Activated T-cell treated with anti-CD3 and anti-CD28 coated beads, Interleukin-2, amount 50 U/mL, for 4 hours (primary cell): ENCODE measurements around the gene TAPBPL. TPM values are rescaled to one million over a fixed set of nuclear protein-coding genes. Genes with fewer than 3 reads are reported as not detected.
A peak's percentile ranks its signal among the peaks of the same experiment; 100 is the strongest.
"Not testable (repeated sequence)": the region's sequence is repeated elsewhere in the genome, so short reads cannot be mapped to it uniquely, and the experiment has no call there.

Source experiments
- ATAC-seq, 2 donors: fragments of 200-7000 bp; cut with Tn5 transposase; one replicate each; pipeline ENCODE4 v1.10.0; 2021
- DNase-seq: peaks from one replicate; pipeline ENCODE4 v3.0.0-alpha.2; 2020
- H3K27me3 Mint-ChIP-seq: one replicate; pipeline ENCODE4 v1.8.0; 2021; ENCODE audit warnings: low read depth, mixed read lengths
- H3K36me3 Mint-ChIP-seq: one replicate; pipeline ENCODE4 v1.8.0; 2022; ENCODE audit warnings: mixed read lengths; ENCODE audit not compliant: insufficient read depth
- H3K4me1 Mint-ChIP-seq: one replicate; pipeline ENCODE4 v1.8.0; 2021; ENCODE audit warnings: low read depth, mixed read lengths
- H3K4me3 Mint-ChIP-seq: one replicate; pipeline ENCODE4 v1.8.0; 2021; ENCODE audit warnings: mild to moderate bottlenecking, moderate library complexity, mixed read lengths
- H3K9me3 Mint-ChIP-seq: one replicate; pipeline ENCODE4 v1.8.0; 2021; ENCODE audit warnings: mixed read lengths
- total RNA-seq, 3 donors: library from RNA; stranded (reverse); gene quantifications; one replicate each; pipeline ENCODE4 v1.2.1, GENCODE V29; 2021

The TAPBPL gene
- 10 to 100 TPM; 24.4 to 36.6 (median 30.0) TPM for total RNA-seq

GRCh38 chr12:6451348-6452244 is at the start of gene TAPBPL:
TAPBPL (plus strand) TSS chr12:6452042; CDS start chr12:6452249, 207 bp downstream.
- Mint-ChIP-seq H3K4me1 (peaks cover 71% of the 10 kb centered on the region), H3K9me3 (no peaks in the 10 kb centered on the region), H3K36me3 (peaks cover 19% of the 10 kb centered on the region), H3K4me3 (peak within 1 kb of the TSS; percentile 100), H3K27me3 (no peaks in the 10 kb centered on the region)
- peak; percentile 87 to 90 for ATAC-seq
- peak; percentile 72 for DNase-seq

- Mint-ChIP-seq H3K4me3 (no peak overlapping the region), H3K36me3 (no peaks in the 10 kb centered on the region), H3K4me1 (no peaks in the 10 kb centered on the region), H3K27me3 (peaks cover 3% of the 10 kb centered on the region), H3K9me3 (no peaks in the 10 kb centered on the region)
- ATAC-seq (no peak), DNase-seq (no peak)
Measured at GRCh38 chr12:6404390-6404789, 47.5 kb upstream of the TAPBPL start.

DNA sequence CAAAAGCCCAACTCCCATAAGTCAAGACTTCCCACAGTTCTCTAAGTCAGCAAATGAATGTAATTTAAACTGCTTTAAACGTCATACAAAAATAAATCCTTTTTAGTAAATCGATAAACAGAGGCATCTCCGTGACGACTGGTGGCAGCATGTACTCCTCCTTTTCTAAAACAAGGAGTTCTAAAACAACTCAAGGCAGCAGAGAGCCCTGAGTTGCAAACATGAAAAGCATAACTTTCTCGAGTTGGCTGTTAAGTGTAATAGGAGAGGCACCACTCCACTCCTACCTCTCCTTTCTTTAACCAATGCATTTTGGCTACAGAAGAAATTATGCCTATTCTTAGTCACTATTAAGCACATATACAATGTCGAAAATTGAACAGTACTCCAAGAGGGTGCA is 45.9 kb upstream of the TAPBPL start:
- ATAC-seq (no peak), DNase-seq (no peak)
- Mint-ChIP-seq H3K4me1 (no peaks in the 10 kb centered on the region), H3K9me3 (no peaks in the 10 kb centered on the region), H3K36me3 (no peaks in the 10 kb centered on the region), H3K4me3 (no peak overlapping the region), H3K27me3 (peaks cover 3% of the 10 kb centered on the region)

- H3K36me3 Mint-ChIP-seq, result no peaks in the 10 kb centered on the region
- no peak overlapping the region for H3K4me3 Mint-ChIP-seq
- peaks cover 3% of the 10 kb centered on the region for H3K27me3 Mint-ChIP-seq
- no peaks in the 10 kb centered on the region for H3K9me3 Mint-ChIP-seq
- DNase-seq, result no peak
- no peak for ATAC-seq
- H3K4me1 Mint-ChIP-seq, result no peaks in the 10 kb centered on the region
Measured at GRCh38 chr12:6407236-6407954, 44.4 kb upstream of the TAPBPL start.

DNA sequence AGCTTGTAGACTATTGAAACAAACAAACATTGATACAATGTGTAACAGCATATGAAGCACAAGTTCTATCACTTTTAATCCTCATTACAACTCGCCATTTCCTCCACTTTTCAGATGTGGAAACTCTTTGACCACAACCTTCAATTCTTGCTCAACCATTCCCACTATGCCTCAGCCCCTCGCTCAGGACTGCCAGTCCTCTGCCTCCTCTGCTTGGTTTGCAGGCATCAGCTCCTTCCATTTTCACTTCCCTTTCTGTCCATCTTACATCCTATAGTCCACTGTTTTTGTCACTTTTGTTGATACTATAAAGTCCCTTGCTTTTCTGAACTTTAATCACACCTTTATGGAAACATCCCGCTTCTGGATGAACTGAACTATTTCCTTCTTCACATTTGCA is 35.2 kb upstream of the TAPBPL start:
- no peaks in the 10 kb centered on the region for H3K9me3 Mint-ChIP-seq
- no peaks in the 10 kb centered on the region for H3K36me3 Mint-ChIP-seq
- H3K27me3 Mint-ChIP-seq, result no peaks in the 10 kb centered on the region
- H3K4me1 Mint-ChIP-seq, result peaks cover 5% of the 10 kb centered on the region
- ATAC-seq (no peak), DNase-seq (no peak)
- H3K4me3 Mint-ChIP-seq, result no peak overlapping the region

GRCh38 chr12:6418796-6419195 is 33.0 kb upstream of the TAPBPL start:
- no peaks in the 10 kb centered on the region for H3K9me3 Mint-ChIP-seq

DNA sequence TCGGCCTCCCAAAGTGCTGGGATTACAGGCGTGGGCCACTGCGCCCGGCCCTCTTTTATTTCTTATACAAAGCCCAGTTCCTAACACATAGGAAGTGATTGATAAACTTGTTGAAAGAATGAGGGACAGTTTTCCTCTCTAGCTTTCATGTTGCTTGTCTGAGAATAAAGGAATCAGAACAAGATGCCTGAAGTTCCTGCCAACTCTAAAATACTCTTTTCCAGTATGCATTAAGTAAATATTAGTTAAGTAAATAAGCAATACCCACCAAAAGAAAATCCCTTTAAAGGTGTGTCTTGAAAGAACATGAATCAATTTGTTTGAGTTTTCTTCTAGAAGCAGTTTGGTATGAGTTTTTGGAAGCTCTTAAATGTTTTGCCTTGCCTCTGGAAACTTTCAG is 31.5 kb upstream of the TAPBPL start:
- Mint-ChIP-seq H3K4me1 (peaks cover 22% of the 10 kb centered on the region), H3K9me3 (no peaks in the 10 kb centered on the region), H3K27me3 (no peaks in the 10 kb centered on the region), H3K4me3 (no peak overlapping the region), H3K36me3 (no peaks in the 10 kb centered on the region)
- no peak for ATAC-seq
- no peak for DNase-seq

More at GRCh38 chr12:6418796-6419195, 33.0 kb upstream of the TAPBPL start:
- DNase-seq (no peak), ATAC-seq (no peak)
- Mint-ChIP-seq H3K27me3 (no peaks in the 10 kb centered on the region), H3K4me3 (no peak overlapping the region), H3K4me1 (peaks cover 12% of the 10 kb centered on the region), H3K36me3 (no peaks in the 10 kb centered on the region)

GRCh38 chr12:6423267-6424007 is 28.4 kb upstream of the TAPBPL start:
- peak; percentile 63 to 69 for ATAC-seq

DNA sequence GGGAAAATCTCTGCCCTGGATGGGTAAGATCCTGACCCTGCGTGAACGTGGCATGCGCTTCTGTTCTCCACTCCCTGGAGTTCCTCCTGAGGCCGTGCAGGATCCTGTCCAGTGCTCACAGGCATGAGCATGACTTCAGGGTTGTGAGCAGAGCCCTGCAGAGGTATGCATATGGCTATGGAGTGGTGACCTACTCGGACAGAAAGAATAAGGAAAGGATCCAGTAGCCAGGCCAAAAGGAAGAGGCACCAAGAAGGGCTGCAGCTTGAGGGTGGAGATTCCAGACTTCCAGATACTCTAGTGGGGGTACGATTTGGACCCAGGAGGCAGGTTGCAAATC is 27.9 kb upstream of the TAPBPL start:
- H3K36me3 Mint-ChIP-seq, result no peaks in the 10 kb centered on the region
- ATAC-seq, result no peak
- no peak for DNase-seq
- H3K27me3 Mint-ChIP-seq, result no peaks in the 10 kb centered on the region
- no peaks in the 10 kb centered on the region for H3K9me3 Mint-ChIP-seq
- no peak overlapping the region for H3K4me3 Mint-ChIP-seq
- peaks cover 46% of the 10 kb centered on the region for H3K4me1 Mint-ChIP-seq

More at GRCh38 chr12:6423267-6424007, 28.4 kb upstream of the TAPBPL start:
- Mint-ChIP-seq H3K27me3 (no peaks in the 10 kb centered on the region), H3K4me3 (no peak overlapping the region), H3K4me1 (peaks cover 46% of the 10 kb centered on the region), H3K9me3 (no peaks in the 10 kb centered on the region), H3K36me3 (no peaks in the 10 kb centered on the region)
- DNase-seq, result peak; percentile 66

DNA sequence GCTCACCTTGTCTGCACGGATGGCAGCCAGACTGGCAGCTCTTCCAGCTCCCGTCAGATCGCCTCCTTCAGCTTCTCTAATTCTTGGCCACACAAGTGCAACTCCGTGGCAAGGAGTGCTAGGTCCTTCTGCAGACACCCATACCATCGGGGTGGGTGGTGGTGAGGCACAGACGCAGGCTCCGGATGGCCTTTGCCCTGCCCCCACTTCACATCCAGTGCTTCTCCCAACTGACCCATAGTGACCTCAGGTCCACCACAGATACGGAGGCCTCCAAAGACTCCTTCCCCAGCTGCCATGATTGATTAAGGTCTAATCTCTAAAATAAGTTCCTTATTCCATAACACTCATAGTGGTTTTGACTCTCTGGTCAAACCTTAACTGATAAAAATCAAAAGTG is 27.0 kb upstream of the TAPBPL start:
- ATAC-seq (no peak), DNase-seq (no peak)
- Mint-ChIP-seq H3K9me3 (no peaks in the 10 kb centered on the region), H3K4me3 (no peak overlapping the region), H3K36me3 (no peaks in the 10 kb centered on the region), H3K4me1 (peaks cover 50% of the 10 kb centered on the region), H3K27me3 (no peaks in the 10 kb centered on the region)

GRCh38 chr12:6425590-6426531 is 26.0 kb upstream of the TAPBPL start:
- DNase-seq (no peak), ATAC-seq (no peak)
- no peaks in the 10 kb centered on the region for H3K9me3 Mint-ChIP-seq
- H3K4me1 Mint-ChIP-seq, result peaks cover 60% of the 10 kb centered on the region
- H3K27me3 Mint-ChIP-seq, result no peaks in the 10 kb centered on the region
- H3K36me3 Mint-ChIP-seq, result no peaks in the 10 kb centered on the region
- peak overlapping the region; percentile 80 for H3K4me3 Mint-ChIP-seq

- Mint-ChIP-seq H3K9me3 (no peaks in the 10 kb centered on the region), H3K36me3 (no peaks in the 10 kb centered on the region), H3K4me1 (peaks cover 67% of the 10 kb centered on the region), H3K27me3 (no peaks in the 10 kb centered on the region), H3K4me3 (peak overlapping the region; percentile 80)
- DNase-seq, result peak; percentile 90
- ATAC-seq, result peak; percentile 82 to 88
Measured at GRCh38 chr12:6426882-6427671, 24.8 kb upstream of the TAPBPL start.

DNA sequence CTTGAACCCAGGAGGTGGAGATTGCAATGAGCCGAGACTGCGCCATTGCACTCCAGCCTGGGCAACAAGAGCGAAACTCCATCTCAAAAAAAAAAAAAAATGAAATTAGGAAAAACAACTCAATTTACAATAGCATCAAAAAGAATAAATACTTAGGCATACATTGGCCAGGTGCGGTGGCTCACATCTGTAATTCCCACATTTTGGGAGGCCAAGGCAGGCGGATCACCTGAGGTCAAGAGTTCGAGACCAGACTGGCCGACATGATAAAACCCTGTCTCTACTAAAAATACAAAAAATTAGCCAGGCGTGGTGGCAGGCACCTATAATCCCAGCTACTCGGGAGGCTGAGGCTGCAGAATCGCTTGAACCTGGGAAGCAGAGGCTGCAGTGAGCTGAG is 24.0 kb upstream of the TAPBPL start:
- peaks cover 71% of the 10 kb centered on the region for H3K4me1 Mint-ChIP-seq
- H3K9me3 Mint-ChIP-seq, H3K36me3 Mint-ChIP-seq, ATAC-seq, DNase-seq, H3K27me3 Mint-ChIP-seq: not testable (repeated sequence)
- H3K4me3 Mint-ChIP-seq, result peak overlapping the region; percentile 80
